OCI-LY1 (cell line): Measurements from ENCODE around the gene TGOLN2.

Experiments used
- H2AFZ ChIP-seq: fragments of 200-600 bp; sonication (generic), shearing (Covaris generic); 2 replicates; pipeline ENCODE4 v1.6.0; 2014; ENCODE audit warnings: antibody characterized with exemption, mild to moderate bottlenecking, low read length
- H3F3A ChIP-seq: fragments of 200-600 bp; sonication (generic), shearing (Covaris generic); 2 replicates; pipeline ENCODE4 v1.6.0; 2014; ENCODE audit warnings: mild to moderate bottlenecking, antibody characterized with exemption, low read length, moderate library complexity; ENCODE audit not compliant: insufficient read depth
- H3K27ac ChIP-seq: fragments of 200-600 bp; sonication (generic); 2 replicates; pipeline ENCODE4 v1.5.1; 2014; ENCODE audit warnings: low read length, mixed run types, mild to moderate bottlenecking, low read depth; ENCODE audit not compliant: poor library complexity, severe bottlenecking
- H3K27me3 ChIP-seq: fragments of 200-600 bp; sonication (generic); 2 replicates; pipeline ENCODE4 v1.6.0; 2014; ENCODE audit warnings: antibody characterized with exemption, mild to moderate bottlenecking, low read length, moderate library complexity; ENCODE audit not compliant: insufficient read depth
- H3K36me3 ChIP-seq: fragments of 200-600 bp; sonication (generic); 2 replicates; pipeline ENCODE4 v1.6.1; 2014; ENCODE audit warnings: mild to moderate bottlenecking, antibody characterized with exemption, low read length, moderate library complexity, mixed read lengths; ENCODE audit not compliant: insufficient read depth
- H3K4me1 ChIP-seq: fragments of 200-600 bp; sonication (generic); 2 replicates; pipeline ENCODE4 v1.5.1; 2014; ENCODE audit warnings: mild to moderate bottlenecking, low read length, moderate library complexity; ENCODE audit not compliant: insufficient read depth, severe bottlenecking
- H3K4me2 ChIP-seq: fragments of 200-600 bp; sonication (generic), shearing (Covaris generic); 2 replicates; pipeline ENCODE4 v1.6.1; 2014; ENCODE audit warnings: low read length
- H3K4me3 ChIP-seq: fragments of 200-600 bp; sonication (generic); 2 replicates; pipeline ENCODE4 v1.5.1; 2014; ENCODE audit warnings: low read length, low read depth, mild to moderate bottlenecking, mixed read lengths; ENCODE audit not compliant: poor library complexity, severe bottlenecking
- H3K79me2 ChIP-seq: fragments of 200-600 bp; shearing (Covaris generic); 2 replicates; pipeline ENCODE4 v1.6.1; 2016; ENCODE audit warnings: mixed run types, low read length, mixed read lengths; ENCODE audit not compliant: insufficient read depth
- H3K9ac ChIP-seq: fragments of 200-600 bp; sonication (generic), shearing (Covaris generic); 2 replicates; pipeline ENCODE4 v1.6.1; 2014; ENCODE audit warnings: mild to moderate bottlenecking, low read length, mixed read lengths
- H3K9me2 ChIP-seq: fragments of 200-600 bp; sonication (generic), shearing (Covaris generic); 2 replicates; pipeline ENCODE4 v1.6.1; 2014; ENCODE audit warnings: low read depth, mild to moderate bottlenecking, low read length, mixed read lengths
- H3K9me3 ChIP-seq: fragments of 200-600 bp; shearing (Covaris generic); 2 replicates; pipeline ENCODE4 v1.6.1; 2014; ENCODE audit warnings: low read length, mixed read lengths
- H4K20me1 ChIP-seq: fragments of 200-600 bp; sonication (generic), shearing (Covaris generic); 2 replicates; pipeline ENCODE4 v1.6.0; 2016; ENCODE audit warnings: mild to moderate bottlenecking, low read length; ENCODE audit not compliant: insufficient read depth
- EZH2 ChIP-seq: fragments of 200-600 bp; sonication (generic), shearing (Covaris generic); IDR thresholded peaks from 2 replicates; pipeline ENCODE4 v1.8.0; 2017; ENCODE audit warnings: borderline replicate concordance, mixed run types, mild to moderate bottlenecking, antibody characterized with exemption, low read length, moderate library complexity, mixed read lengths
- TF ChIP-seq, protein P1 (sequence below): fragments of 200-600 bp; sonication (generic), shearing (Covaris generic); IDR thresholded peaks from 2 replicates; pipeline ENCODE4 v1.5.1; 2017; ENCODE audit warnings: mild to moderate bottlenecking, antibody characterized with exemption, low read length, moderate library complexity, mixed read lengths

TGOLN2 gene

DNA sequence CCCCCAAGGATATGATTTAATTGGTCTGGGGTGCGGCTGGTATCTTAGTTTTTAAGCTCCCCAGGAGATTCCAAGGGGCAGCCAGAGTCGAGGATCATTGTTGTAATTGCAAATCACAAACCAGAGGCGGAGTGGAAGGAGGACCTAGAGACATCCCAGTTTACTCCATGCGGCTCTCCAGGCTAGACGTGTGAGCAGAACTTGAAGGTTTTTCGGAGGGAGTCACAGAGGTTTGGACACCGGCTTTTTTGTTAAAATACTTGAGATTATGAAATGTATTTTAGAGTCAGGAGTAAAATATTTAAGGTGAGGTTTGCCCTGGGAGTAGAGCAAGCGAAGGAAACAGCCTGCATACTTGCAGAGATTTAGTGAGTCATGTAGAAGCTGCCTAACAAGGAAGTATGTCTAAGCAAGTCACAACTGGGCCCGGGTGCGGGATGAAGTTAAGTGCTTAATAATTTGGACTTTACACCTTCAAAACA, 39.5 kb downstream of the TGOLN2 start:
- Histone ChIP-seq H3K4me2 (no peak overlapping the region), H3K27ac (no peak overlapping the region), H2AFZ (no peak overlapping the region), H3K9me3 (no peaks in the 10 kb centered on the region), H3K79me2 (no peaks in the 10 kb centered on the region), H3K9me2 (no peaks in the 10 kb centered on the region), H4K20me1 (no peaks in the 10 kb centered on the region), H3K4me1 (no peaks in the 10 kb centered on the region), H3K27me3 (no peaks in the 10 kb centered on the region), H3F3A (no peaks in the 10 kb centered on the region), H3K4me3 (no peak overlapping the region), H3K9ac (no peak overlapping the region), H3K36me3 (no peaks in the 10 kb centered on the region)
- TF ChIP-seq, protein P1, sequence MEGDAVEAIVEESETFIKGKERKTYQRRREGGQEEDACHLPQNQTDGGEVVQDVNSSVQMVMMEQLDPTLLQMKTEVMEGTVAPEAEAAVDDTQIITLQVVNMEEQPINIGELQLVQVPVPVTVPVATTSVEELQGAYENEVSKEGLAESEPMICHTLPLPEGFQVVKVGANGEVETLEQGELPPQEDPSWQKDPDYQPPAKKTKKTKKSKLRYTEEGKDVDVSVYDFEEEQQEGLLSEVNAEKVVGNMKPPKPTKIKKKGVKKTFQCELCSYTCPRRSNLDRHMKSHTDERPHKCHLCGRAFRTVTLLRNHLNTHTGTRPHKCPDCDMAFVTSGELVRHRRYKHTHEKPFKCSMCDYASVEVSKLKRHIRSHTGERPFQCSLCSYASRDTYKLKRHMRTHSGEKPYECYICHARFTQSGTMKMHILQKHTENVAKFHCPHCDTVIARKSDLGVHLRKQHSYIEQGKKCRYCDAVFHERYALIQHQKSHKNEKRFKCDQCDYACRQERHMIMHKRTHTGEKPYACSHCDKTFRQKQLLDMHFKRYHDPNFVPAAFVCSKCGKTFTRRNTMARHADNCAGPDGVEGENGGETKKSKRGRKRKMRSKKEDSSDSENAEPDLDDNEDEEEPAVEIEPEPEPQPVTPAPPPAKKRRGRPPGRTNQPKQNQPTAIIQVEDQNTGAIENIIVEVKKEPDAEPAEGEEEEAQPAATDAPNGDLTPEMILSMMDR: no peak
- no peak for TF ChIP-seq EZH2

DNA sequence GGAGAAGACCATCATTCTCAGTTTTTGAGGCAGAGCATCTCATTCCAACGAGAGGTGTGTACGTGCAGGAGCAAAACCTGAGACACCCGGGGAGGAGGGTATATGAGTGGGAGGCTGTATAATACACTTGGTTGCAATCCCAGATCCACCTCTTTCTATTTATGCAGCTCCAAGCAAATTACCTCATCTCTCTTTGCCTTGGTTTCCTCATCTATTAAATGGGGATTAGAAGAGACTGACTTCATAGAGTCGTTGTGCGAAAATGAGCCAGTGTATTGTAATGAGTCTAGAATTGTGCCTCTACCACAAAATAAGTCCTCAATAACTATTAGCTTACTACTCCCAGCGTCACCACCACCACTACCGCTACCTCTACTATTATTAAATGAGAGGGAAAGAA, 40.1 kb downstream of the TGOLN2 start:
- no peak overlapping the region for H2AFZ ChIP-seq
- H3K4me2 ChIP-seq: no peak overlapping the region
- no peaks in the 10 kb centered on the region for H3K79me2 ChIP-seq
- H3F3A ChIP-seq: no peaks in the 10 kb centered on the region
- H3K36me3 ChIP-seq: no peaks in the 10 kb centered on the region
- no peaks in the 10 kb centered on the region for H3K27me3 ChIP-seq
- TF ChIP-seq EZH2: no peak
- TF ChIP-seq, protein P1: no peak
- no peak overlapping the region for H3K9ac ChIP-seq
- no peaks in the 10 kb centered on the region for H4K20me1 ChIP-seq
- H3K27ac ChIP-seq: no peak overlapping the region
- H3K4me1 ChIP-seq: no peaks in the 10 kb centered on the region
- no peak overlapping the region for H3K4me3 ChIP-seq
- H3K9me2 ChIP-seq: no peaks in the 10 kb centered on the region
- no peaks in the 10 kb centered on the region for H3K9me3 ChIP-seq

DNA sequence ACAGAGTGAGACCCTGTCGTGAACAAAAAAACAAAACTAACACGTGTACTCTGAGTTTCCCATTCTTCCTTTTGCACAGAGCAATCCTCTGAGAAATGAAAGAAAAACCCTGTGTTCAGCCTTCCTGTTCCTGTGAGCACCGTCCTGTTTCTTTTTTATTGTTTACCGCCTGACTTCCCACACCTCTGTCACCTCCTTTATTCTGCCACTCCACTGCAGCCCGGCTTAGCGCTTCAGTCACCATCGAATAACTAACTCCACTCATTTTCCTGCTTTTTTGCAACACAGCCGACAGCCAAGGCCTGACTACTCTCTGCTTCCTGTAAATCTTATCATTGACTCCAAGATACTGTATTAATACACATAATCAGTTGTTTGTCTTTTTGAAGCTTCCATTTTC, 40.9 kb downstream of the TGOLN2 start:
- TF ChIP-seq, protein P1: no peak
- TF ChIP-seq EZH2: no peak
- Histone ChIP-seq H3K36me3 (no peaks in the 10 kb centered on the region), H4K20me1 (no peaks in the 10 kb centered on the region), H2AFZ (no peak overlapping the region), H3K9ac (no peak overlapping the region), H3K79me2 (no peaks in the 10 kb centered on the region), H3K4me1 (no peaks in the 10 kb centered on the region), H3F3A (no peaks in the 10 kb centered on the region), H3K9me2 (no peaks in the 10 kb centered on the region), H3K4me2 (no peak overlapping the region), H3K4me3 (no peak overlapping the region), H3K27ac (no peak overlapping the region), H3K9me3 (no peaks in the 10 kb centered on the region), H3K27me3 (no peaks in the 10 kb centered on the region)
